Ishikawa (cell line): ENCODE data around the gene ATP1A4.

ENCODE experiments used
- CEBPB ChIP-seq: IDR thresholded peaks from 2 replicates; pipeline ENCODE4 v1.6.1; 2012
- CREB1 ChIP-seq: IDR thresholded peaks from 2 replicates; pipeline ENCODE4 v1.6.1; 2012; ENCODE audit warnings: low read depth
- EGR1 ChIP-seq: IDR thresholded peaks from 2 replicates; pipeline ENCODE4 v1.6.1; 2012
- EP300 ChIP-seq: IDR thresholded peaks from 2 replicates; pipeline ENCODE4 v1.6.1; 2012; ENCODE audit warnings: borderline replicate concordance
- FOXM1 ChIP-seq: IDR thresholded peaks from 2 replicates; pipeline ENCODE4 v1.6.1; 2012; ENCODE audit warnings: low read depth, borderline replicate concordance
- NFIC ChIP-seq: IDR thresholded peaks from 2 replicates; pipeline ENCODE4 v1.6.1; 2012
- RAD21 ChIP-seq: IDR thresholded peaks from 2 replicates; pipeline ENCODE4 v1.6.1; 2012; ENCODE audit warnings: low read depth
- TAF1 ChIP-seq: IDR thresholded peaks from 2 replicates; pipeline ENCODE4 v1.6.1; 2012; ENCODE audit warnings: low read depth, mild to moderate bottlenecking
- TCF12 ChIP-seq: IDR thresholded peaks from 2 replicates; pipeline ENCODE4 v1.6.1; 2012; ENCODE audit warnings: low read depth
- TEAD4 ChIP-seq: IDR thresholded peaks from 2 replicates; pipeline ENCODE4 v1.6.1; 2012
- YY1 ChIP-seq: IDR thresholded peaks from 2 replicates; pipeline ENCODE4 v1.6.1; 2012; ENCODE audit warnings: low read depth
- ZBTB7A ChIP-seq: IDR thresholded peaks from 2 replicates; pipeline ENCODE4 v1.6.1; 2012; ENCODE audit warnings: low read depth
- TF ChIP-seq, protein P1 (sequence below): IDR thresholded peaks from 2 replicates; pipeline ENCODE4 v1.6.1; 2012
- TF ChIP-seq, protein P2 (sequence below): IDR thresholded peaks from 2 replicates; pipeline ENCODE4 v1.6.1; 2012
- TF ChIP-seq, protein P3 (sequence below): IDR thresholded peaks from 2 replicates; pipeline ENCODE4 v1.6.1; 2012; ENCODE audit warnings: low read depth, mild to moderate bottlenecking

The ATP1A4 gene

DNA sequence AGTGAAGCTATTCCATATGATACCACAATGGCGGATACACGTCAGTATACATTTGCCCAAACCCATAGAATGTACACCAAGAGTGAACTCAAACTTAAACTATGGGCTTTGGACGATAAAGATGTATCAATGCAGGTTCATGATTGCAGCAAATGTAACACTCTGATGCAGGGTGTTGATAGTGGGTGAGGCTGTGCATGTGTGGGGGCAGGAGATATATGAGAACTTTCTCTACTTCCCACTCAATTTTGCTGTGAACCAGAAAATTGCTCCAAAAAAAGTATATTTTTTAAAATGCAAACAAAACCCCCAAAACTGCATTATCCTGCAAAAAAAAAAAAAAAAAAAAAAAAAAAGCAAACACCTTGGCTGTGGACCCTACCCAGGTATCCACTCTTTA, 32.5 kb upstream of the ATP1A4 start:
- TF ChIP-seq ZBTB7A (no peak), TCF12 (no peak), YY1 (no peak), TAF1 (no peak), RAD21 (no peak), TEAD4 (no peak), EP300 (no peak), FOXM1 (no peak), CEBPB (no peak), NFIC (no peak), EGR1 (no peak), CREB1 (no peak)
- TF ChIP-seq, protein P1, sequence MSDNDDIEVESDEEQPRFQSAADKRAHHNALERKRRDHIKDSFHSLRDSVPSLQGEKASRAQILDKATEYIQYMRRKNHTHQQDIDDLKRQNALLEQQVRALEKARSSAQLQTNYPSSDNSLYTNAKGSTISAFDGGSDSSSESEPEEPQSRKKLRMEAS: no peak
- TF ChIP-seq, protein P2, sequence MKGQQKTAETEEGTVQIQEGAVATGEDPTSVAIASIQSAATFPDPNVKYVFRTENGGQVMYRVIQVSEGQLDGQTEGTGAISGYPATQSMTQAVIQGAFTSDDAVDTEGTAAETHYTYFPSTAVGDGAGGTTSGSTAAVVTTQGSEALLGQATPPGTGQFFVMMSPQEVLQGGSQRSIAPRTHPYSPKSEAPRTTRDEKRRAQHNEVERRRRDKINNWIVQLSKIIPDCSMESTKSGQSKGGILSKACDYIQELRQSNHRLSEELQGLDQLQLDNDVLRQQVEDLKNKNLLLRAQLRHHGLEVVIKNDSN: no peak
- TF ChIP-seq, protein P3, sequence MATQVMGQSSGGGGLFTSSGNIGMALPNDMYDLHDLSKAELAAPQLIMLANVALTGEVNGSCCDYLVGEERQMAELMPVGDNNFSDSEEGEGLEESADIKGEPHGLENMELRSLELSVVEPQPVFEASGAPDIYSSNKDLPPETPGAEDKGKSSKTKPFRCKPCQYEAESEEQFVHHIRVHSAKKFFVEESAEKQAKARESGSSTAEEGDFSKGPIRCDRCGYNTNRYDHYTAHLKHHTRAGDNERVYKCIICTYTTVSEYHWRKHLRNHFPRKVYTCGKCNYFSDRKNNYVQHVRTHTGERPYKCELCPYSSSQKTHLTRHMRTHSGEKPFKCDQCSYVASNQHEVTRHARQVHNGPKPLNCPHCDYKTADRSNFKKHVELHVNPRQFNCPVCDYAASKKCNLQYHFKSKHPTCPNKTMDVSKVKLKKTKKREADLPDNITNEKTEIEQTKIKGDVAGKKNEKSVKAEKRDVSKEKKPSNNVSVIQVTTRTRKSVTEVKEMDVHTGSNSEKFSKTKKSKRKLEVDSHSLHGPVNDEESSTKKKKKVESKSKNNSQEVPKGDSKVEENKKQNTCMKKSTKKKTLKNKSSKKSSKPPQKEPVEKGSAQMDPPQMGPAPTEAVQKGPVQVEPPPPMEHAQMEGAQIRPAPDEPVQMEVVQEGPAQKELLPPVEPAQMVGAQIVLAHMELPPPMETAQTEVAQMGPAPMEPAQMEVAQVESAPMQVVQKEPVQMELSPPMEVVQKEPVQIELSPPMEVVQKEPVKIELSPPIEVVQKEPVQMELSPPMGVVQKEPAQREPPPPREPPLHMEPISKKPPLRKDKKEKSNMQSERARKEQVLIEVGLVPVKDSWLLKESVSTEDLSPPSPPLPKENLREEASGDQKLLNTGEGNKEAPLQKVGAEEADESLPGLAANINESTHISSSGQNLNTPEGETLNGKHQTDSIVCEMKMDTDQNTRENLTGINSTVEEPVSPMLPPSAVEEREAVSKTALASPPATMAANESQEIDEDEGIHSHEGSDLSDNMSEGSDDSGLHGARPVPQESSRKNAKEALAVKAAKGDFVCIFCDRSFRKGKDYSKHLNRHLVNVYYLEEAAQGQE: no peak

DNA sequence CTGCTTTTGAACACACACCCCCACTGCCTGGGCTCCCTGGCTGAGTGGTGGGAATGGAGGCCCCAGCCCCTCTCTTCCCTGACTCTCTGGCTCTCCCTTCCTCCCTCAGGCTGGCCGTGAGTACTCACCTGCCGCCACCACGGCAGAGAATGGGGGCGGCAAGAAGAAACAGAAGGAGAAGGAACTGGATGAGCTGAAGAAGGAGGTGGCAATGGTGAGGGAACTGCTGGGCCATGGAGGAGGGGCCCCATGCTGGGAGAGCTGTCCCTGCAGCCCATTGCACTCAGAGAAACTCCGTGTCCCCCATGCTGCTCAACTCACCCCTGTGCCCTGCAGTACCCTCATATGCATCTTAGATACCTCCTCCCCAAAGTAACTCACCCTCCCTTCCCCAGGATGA, 30.6 kb upstream of the ATP1A4 start:
- TF ChIP-seq CREB1 (no peak), ZBTB7A (no peak), TAF1 (no peak), EP300 (no peak), YY1 (no peak), TCF12 (no peak), NFIC (no peak), FOXM1 (no peak), RAD21 (no peak), TEAD4 (no peak), CEBPB (no peak), EGR1 (no peak)
- TF ChIP-seq, protein P1: no peak
- TF ChIP-seq, protein P2: no peak
- TF ChIP-seq, protein P3: no peak

DNA sequence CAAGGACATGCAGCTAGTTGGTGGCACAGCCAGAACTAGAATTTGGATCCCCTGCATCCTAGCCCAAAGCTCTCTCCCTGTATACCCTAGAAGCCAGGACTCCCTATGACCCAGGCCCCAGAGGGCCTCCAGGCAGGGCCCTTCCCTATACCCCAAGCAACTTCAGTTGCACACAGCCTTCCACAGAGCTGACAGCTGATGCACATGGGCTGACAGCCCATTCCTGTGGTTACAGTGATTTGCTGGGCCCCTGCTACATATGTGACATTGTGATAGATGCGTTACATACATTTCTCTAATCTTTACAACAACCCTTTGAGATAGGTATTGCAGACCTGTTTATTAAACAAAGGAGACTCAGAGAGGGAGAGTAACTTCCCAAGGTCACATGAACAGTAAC, 30.0 kb upstream of the ATP1A4 start:
- no peak for TF ChIP-seq FOXM1
- TF ChIP-seq, protein P3: no peak
- no peak for TF ChIP-seq TEAD4
- no peak for TF ChIP-seq RAD21

DNA sequence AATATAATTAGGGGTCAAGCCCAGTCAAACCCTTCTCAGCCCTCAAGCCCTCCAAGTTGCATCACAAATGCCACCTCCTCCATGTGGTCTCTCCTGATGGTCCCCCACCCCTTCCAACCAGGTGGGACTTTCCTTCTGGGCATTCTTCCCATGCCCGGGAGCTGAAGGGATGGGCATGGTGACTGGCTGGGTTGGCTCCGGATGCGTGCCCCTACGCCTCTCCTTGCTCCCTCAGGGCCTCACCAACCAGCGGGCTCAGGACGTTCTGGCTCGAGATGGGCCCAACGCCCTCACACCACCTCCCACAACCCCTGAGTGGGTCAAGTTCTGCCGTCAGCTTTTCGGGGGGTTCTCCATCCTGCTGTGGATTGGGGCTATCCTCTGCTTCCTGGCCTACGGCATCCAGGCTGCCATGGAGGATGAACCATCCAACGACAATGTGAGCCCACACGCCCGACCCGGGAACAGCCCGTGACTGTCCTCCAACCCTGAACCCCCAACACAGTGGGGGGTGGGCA, 28.4 kb upstream of the ATP1A4 start:
- no peak for TF ChIP-seq EGR1
- TF ChIP-seq RAD21: no peak
- no peak for TF ChIP-seq CEBPB
- TF ChIP-seq, protein P3: no peak
- no peak for TF ChIP-seq EP300
- TF ChIP-seq CREB1: no peak
- no peak for TF ChIP-seq TCF12
- TF ChIP-seq NFIC: no peak
- TF ChIP-seq YY1: no peak
- TF ChIP-seq FOXM1: no peak
- TF ChIP-seq ZBTB7A: no peak
- no peak for TF ChIP-seq TEAD4
- TF ChIP-seq, protein P1: no peak
- TF ChIP-seq, protein P2: no peak
- TF ChIP-seq TAF1: no peak
